ENCODE data around the gene LRRC8A.

GRCh38 chr9:128923493-128923883 lies 41.6 kb downstream of the LRRC8A start:
- TF ChIP-seq POLR2A (IDR thresholded peaks at IDR 0.05) (no peak), CTCF (IDR thresholded peaks at IDR 0.05) (no peak)

Data from esophagus squamous epithelium (tissue), 4 donors.